HG03280 (cell line): ENCODE data around the gene SPRR2F.
"Not testable (repeated sequence)": the region's sequence is repeated elsewhere in the genome, so short reads cannot be mapped to it uniquely, and the experiment has no call there.

Experiments
- ATAC-seq: cut with Tn5 transposase; IDR thresholded peaks from one replicate; pipeline ENCODE4 v1.9.1; 2021; ENCODE audit warnings: mild to moderate bottlenecking, moderate library complexity; ENCODE audit not compliant: unreplicated experiment

Gene SPRR2F, protein sequence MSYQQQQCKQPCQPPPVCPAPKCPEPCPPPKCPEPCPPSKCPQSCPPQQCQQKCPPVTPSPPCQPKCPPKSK

DNA sequence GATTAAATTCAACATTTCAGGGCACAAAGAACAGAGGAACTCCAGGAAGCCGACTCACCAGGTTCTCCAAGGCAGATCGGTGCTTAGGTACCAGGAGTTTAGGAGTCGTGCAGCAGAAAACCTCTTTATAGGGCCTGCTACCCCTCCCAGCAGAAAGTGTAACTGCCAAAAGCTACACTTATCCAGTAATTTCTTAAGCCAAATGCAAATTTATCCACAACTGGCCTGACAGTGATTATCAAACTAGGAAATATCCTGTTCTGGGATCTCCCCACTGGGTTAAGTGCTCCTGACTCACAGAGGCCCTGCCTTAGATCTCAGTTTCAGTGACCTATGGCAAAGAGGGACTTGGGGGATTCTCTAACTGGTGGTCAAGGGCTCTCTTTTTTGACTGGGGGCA, at the start of gene SPRR2F:
SPRR2F (minus strand) TSS at position 101 of the 400 bp plus-strand sequence. CDS start 783 bp downstream, outside the sequence.
- ATAC-seq = no peak

GRCh38 chr1:153155541-153155940, 42.2 kb upstream of the SPRR2F start:
- no peak for ATAC-seq

- no peak for ATAC-seq
These were observed 39.2 kb upstream of the SPRR2F start for GRCh38 chr1:153152481-153152880.

DNA sequence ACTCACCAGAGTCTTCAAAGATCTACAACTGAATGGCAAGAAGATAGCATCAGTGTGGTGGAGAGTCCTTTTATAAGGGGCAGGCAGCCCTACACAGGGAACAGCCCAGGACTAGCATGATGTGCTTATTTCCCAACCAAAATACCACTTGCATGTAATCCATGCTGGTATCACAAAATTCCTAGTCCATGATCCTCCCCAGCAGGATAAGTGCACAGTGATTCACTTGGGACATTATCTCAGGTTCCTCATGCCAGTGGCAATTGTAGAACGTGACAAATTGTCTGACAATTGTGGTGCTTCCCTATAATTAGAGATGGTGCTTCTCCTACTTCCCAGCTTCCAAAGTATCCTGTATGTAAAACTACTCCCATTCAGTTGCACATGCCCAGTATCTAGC, 37.5 kb upstream of the SPRR2F start, which contains the start of gene SPRR2G:
SPRR2G (minus strand) TSS at position 45 of the 400 bp plus-strand sequence. CDS start 780 bp downstream, outside the sequence.
- ATAC-seq = no peak

- ATAC-seq = no peak
These were observed 28.1 kb upstream of the SPRR2F start for GRCh38 chr1:153141377-153141776.

- ATAC-seq = no peak
These were observed 27.2 kb upstream of the SPRR2F start for GRCh38 chr1:153140484-153140883.

GRCh38 chr1:153133743-153134142, 20.4 kb upstream of the SPRR2F start:
- ATAC-seq = no peak

DNA sequence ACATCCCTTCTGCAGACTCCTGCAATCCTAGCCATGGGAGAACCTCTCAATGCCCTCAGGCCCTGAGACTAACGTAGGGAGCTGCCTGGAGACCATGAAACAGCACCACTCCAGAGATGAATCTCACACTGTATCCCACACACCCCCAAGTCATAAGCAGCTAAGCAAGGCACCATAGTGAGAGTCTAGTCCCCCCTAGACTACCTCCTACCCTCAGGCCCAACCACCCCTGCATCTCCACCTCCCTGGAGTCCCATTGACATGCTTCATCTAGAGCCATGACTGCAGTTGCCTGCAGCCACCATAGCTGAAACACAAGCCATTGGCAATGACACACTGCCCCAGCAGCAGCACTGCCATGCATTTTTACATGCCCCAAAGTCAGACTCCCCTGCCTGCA, 20.0 kb upstream of the SPRR2F start:
- no peak for ATAC-seq

- not testable (repeated sequence) for ATAC-seq
These were observed 15.4 kb upstream of the SPRR2F start for GRCh38 chr1:153128688-153129087.

DNA sequence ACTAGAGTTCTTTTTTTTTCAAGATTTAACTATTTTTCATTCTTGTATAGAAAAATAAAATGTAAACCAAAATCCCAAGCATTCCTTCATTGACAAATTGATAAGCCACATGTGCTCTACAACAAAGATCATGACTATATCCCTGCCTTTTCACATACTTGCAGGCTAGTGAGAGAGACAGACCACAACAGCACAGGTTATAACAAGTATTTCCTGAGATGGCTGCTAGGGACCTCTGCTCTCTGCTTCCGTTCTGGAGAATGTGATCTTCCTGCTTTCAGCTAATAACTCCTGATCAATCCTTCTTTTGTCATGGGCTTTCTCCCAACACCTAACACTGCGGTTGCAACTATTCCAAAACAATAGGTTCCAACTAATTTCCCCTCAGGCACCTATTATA, 14.0 kb upstream of the SPRR2F start:
- ATAC-seq = no peak

DNA sequence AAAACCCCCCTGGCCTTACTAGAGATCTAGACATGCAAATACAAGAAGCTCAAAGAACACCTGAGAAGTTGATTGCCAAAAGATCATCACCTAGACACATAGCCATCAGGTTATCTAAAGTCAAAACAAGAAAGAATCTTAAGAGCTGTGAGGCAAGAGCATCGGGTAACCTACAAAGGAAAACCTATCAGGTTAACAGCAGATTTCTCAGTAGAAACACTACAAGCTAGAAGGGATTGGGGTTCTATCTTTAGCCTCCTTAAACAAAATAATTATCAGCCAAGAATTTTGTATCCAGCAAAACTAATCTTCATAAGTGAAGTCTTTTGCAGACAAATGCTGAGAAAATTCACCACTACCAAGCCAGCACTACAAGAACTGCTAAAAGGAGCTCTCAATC, 12.2 kb upstream of the SPRR2F start:
- ATAC-seq = no peak

DNA sequence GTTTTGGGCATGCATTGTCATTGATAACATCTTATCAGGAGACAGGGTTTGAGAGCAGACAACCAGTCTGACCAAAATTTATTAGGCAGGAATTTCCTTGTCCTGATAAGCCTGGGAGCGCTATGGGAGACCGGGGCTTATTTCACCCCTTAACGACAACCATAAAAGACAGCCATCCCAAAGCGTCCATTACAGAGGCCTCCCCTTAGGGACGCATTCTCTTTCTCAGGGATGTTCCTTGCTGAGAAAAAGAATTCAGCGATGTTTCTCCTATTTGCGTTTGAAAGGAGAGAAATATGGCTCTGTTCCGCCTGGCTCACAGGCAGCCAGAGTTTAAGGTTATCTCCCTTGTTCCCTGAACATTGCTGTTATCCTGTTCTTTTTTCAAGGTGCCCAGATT, 10.5 kb upstream of the SPRR2F start:
- ATAC-seq = not testable (repeated sequence)

GRCh38 chr1:153122831-153123421, 9.6 kb upstream of the SPRR2F start:
- ATAC-seq = no peak

DNA sequence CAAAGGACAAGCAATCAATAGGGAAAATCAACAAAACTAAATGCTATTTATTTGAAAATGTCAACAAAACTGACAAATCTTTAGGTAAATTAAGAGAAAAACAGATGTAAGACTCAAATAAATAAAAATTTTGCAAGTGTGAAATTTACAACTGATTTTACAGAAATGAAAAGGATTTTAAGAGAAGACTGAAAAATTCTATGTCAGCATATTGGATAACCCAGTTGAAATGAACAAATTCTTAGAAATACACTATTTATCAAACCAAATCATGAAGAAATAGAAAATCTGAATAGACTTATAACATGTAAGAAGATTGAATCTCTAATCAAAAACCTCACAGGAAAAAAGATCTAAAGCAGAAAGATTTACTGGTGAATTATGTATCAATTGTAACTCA, 7.6 kb upstream of the SPRR2F start:
- no peak for ATAC-seq

DNA sequence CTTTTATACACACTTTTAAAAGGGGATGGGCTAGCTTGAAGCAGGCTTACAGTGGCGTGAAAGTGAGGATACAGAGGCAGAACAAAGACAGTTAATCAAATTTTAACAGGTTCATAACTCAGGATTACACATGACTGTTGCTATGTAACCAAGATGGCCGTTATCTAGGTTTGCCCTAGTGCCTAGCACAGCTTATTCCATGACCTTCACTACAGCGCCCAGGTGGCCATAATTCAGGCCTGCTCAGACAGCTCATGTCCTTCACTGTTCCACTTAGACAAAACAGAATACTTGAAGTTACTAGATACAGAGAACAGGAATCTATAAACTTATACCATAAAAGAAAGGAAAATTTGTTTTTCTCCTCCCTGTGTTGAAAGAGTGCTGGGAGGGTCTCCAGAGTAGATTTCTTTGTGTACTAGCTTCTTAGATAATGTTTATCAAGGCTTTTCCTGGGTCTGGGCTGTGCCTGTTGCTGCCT, 6.2 kb upstream of the SPRR2F start:
- no peak for ATAC-seq

DNA sequence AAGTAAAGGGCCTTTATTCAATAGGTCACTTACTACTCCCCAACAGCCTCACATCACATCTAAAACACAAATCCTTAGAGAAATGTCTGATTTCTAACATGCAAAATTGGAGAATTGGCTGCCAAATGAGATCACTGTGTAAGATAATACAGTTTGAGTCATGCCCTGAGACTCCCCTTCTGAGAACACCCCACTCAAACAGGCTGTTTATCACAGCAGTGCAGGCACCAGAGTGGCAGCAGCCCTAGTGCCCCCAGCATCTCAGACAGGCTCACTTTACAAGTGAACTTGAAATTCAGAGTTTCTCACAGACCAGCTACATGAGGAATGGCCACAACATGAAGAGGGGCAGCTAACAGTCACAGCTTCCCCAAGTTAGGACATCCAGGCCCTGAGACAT, 1.9 kb upstream of the SPRR2F start:
- not testable (repeated sequence) for ATAC-seq

GRCh38 chr1:153112454-153112853, 862 bp downstream of the SPRR2F start:
- ATAC-seq = not testable (repeated sequence)

- no peak for ATAC-seq
These were observed 13.1 kb downstream of the SPRR2F start for GRCh38 chr1:153100245-153100644.

DNA sequence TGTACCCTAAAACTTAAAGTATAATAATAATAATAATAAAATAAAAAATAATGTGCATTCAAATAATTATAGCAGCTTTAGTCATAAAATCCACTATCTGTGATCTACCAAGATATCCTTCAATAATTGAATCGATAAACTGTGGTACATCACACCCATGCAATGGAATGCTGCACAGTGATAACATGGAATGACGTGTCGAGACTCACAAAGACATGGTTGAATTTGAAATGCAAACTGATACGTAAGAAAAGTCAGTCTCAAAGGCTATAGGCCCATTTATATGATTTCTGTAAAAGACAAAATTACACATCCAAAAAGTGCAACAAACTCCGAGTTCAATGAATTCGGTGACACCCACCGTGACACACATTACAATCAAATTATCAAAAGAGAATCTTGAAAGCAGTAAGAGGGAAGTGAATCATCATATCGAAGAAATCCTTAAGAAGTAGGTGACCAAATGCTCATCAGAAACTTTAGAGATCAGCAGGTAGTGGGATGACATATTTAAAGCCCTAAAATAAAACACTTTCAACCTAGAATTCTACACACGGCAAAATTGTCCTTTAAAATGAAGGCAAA, 13.8 kb downstream of the SPRR2F start:
- ATAC-seq = no peak

GRCh38 chr1:153095764-153096163, 17.6 kb downstream of the SPRR2F start:
- no peak for ATAC-seq

DNA sequence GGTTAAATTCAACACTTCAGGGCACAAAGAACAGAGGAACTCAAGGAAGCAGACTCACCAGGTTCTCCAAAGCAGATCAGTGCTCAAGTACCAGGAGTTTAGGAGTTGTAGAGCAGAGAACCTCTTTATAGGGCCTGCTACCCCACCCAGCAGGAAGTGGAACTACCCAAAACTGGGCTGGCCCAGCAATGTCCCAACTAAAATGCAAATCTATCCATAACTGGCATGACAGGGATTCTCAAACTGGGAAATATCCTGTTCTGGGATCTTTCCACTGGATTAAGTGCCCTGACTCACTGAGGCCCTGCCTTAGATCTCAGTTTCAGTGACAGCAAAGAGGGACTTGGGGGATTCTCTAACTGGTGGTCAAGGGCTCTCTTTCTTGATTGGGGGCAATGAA, 18.9 kb downstream of the SPRR2F start, which contains the start of gene SPRR2E:
SPRR2E (minus strand) TSS at position 101 of the 400 bp plus-strand sequence. CDS start 775 bp downstream, outside the sequence.
- no peak for ATAC-seq

DNA sequence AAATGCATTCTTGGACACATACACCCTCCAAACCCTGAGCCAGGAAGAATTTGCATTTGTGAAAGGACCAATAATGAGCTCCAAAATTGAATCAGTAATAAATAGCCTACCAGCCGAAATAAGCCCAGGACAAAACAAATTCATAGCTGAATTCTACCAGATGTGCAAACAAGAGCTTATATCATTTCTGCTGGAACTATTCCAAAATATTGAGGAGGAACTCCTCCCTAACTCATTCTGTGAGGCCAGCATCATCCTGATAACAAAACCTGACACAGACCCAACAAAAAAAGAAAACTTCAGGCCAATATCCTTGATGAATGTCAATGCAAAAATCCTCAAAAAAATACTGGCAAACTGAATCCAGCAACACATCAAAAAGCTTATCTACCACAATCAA, 25.7 kb downstream of the SPRR2F start:
- no peak for ATAC-seq
